ENCODE data around the gene ITPA. TPM values are rescaled to one million over a fixed set of nuclear protein-coding genes. Genes with fewer than 3 reads are reported as not detected.

ITPA gene
- total and polyA plus RNA-seq, 2 of the 13 experiments (the other 11 are each of a cell fraction or from before 2014, with no cell fraction given) = 60.1 to 103 TPM

DNA sequence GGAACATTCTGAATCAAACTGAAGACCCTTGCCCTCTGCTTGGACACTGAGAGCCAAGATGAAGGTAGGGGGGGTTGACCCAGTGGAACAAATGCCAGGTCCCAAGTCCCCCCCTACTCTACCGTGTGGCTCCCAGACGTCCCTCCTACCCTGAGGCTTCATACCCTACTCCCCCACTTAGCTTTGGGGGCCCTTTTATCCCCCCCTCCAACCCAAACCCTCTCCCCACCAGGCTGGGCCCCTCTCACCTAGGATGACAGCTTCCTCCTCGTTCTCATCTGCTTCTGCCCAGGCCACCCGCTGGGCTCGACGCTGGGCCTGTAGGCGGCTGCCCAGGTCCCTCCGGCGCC lies 6.4 kb upstream of the ITPA start (continued):
- no peak for TF ChIP-seq ZNF878 (CRISPR knock-in tag; IDR thresholded peaks at IDR 0.05)
- TF ChIP-seq MEIS1 (CRISPR knock-in tag; IDR thresholded peaks at IDR 0.05; ENCODE audit: borderline replicate concordance) = no peak
- TF ChIP-seq ATAD3A (CRISPR knock-in tag; IDR thresholded peaks at IDR 0.05) = no peak
- no peak for TF ChIP-seq NFATC3 (CRISPR knock-in tag; IDR thresholded peaks at IDR 0.05)
- TF ChIP-seq SYNCRIP (IDR thresholded peaks at IDR 0.05; ENCODE audit: insufficient read depth, low read depth, low read length) = no peak
- TF ChIP-seq ARNT (IDR thresholded peaks at IDR 0.05) = no peak
- no peak for TF ChIP-seq ZNF577 (CRISPR knock-in tag; IDR thresholded peaks at IDR 0.05; ENCODE audit: borderline replicate concordance, low read depth)
- no peak for TF ChIP-seq TMF1 (CRISPR knock-in tag; IDR thresholded peaks at IDR 0.05; ENCODE audit: low read depth)
- TF ChIP-seq, protein P1, sequence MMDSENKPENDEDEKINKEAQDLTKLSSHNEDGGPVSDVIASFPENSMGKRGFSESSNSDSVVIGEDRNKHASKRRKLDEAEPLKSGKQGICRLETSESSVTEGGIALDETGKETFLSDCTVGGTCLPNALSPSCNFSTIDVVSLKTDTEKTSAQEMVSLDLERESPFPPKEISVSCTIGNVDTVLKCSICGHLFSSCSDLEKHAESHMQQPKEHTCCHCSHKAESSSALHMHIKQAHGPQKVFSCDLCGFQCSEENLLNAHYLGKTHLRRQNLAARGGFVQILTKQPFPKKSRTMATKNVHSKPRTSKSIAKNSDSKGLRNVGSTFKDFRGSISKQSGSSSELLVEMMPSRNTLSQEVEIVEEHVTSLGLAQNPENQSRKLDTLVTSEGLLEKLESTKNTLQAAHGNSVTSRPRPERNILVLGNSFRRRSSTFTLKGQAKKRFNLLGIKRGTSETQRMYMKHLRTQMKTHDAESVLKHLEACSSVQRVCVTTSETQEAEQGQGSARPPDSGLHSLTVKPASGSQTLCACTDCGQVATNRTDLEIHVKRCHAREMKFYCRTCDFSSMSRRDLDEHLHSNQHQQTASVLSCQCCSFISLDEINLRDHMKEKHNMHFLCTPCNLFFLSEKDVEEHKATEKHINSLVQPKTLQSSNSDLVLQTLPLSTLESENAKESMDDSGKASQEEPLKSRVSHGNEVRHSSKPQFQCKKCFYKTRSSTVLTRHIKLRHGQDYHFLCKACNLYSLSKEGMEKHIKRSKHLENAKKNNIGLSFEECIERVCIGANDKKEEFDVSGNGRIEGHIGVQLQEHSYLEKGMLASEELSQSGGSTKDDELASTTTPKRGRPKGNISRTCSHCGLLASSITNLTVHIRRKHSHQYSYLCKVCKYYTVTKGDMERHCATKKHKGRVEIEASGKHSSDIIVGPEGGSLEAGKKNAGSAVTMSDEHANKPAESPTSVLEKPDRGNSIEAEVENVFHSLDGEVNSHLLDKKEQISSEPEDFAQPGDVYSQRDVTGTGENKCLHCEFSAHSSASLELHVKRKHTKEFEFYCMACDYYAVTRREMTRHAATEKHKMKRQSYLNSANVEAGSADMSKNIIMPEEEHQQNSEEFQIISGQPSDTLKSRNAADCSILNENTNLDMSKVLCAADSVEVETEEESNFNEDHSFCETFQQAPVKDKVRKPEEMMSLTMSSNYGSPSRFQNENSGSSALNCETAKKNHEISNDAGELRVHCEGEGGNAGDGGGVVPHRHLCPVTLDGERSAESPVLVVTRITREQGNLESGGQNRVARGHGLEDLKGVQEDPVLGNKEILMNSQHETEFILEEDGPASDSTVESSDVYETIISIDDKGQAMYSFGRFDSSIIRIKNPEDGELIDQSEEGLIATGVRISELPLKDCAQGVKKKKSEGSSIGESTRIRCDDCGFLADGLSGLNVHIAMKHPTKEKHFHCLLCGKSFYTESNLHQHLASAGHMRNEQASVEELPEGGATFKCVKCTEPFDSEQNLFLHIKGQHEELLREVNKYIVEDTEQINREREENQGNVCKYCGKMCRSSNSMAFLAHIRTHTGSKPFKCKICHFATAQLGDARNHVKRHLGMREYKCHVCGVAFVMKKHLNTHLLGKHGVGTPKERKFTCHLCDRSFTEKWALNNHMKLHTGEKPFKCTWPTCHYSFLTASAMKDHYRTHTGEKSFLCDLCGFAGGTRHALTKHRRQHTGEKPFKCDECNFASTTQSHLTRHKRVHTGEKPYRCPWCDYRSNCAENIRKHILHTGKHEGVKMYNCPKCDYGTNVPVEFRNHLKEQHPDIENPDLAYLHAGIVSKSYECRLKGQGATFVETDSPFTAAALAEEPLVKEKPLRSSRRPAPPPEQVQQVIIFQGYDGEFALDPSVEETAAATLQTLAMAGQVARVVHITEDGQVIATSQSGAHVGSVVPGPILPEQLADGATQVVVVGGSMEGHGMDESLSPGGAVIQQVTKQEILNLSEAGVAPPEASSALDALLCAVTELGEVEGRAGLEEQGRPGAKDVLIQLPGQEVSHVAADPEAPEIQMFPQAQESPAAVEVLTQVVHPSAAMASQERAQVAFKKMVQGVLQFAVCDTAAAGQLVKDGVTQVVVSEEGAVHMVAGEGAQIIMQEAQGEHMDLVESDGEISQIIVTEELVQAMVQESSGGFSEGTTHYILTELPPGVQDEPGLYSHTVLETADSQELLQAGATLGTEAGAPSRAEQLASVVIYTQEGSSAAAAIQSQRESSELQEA (CRISPR knock-in tag; IDR thresholded peaks at IDR 0.05; ENCODE audit: not compliant biosample characterization) = no peak
- no peak for TF ChIP-seq ZNF770 (CRISPR knock-in tag; IDR thresholded peaks at IDR 0.05)
- no peak for TF ChIP-seq KAT7 (CRISPR knock-in tag; IDR thresholded peaks at IDR 0.05; ENCODE audit: borderline replicate concordance)
- no peak for TF ChIP-seq SAP130 (CRISPR knock-in tag; IDR thresholded peaks at IDR 0.05; ENCODE audit: low read depth)
- TF ChIP-seq, protein P2, sequence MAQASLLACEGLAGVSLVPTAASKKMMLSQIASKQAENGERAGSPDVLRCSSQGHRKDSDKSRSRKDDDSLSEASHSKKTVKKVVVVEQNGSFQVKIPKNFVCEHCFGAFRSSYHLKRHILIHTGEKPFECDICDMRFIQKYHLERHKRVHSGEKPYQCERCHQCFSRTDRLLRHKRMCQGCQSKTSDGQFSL (CRISPR knock-in tag; IDR thresholded peaks at IDR 0.05) = peak; percentile 32; the same call in 1 of the 2 replicates
- peak; percentile 12; the same call in 1 of the 2 replicates for TF ChIP-seq FOXJ3 (CRISPR knock-in tag; IDR thresholded peaks at IDR 0.05; ENCODE audit: borderline replicate concordance)
- no peak for TF ChIP-seq ZBTB39 (CRISPR knock-in tag; IDR thresholded peaks at IDR 0.05)
- no peak for TF ChIP-seq ZKSCAN5 (CRISPR knock-in tag; IDR thresholded peaks at IDR 0.05)

Measured in HepG2 (cell line).